Measurements from ENCODE around the gene NDUFAF8. TPM values are rescaled to one million over a fixed set of nuclear protein-coding genes. Genes with fewer than 3 reads are reported as not detected.

The NDUFAF8 gene
- total RNA-seq, 2 experiments from 2014 or later = 31.0 to 57.9 TPM

DNA sequence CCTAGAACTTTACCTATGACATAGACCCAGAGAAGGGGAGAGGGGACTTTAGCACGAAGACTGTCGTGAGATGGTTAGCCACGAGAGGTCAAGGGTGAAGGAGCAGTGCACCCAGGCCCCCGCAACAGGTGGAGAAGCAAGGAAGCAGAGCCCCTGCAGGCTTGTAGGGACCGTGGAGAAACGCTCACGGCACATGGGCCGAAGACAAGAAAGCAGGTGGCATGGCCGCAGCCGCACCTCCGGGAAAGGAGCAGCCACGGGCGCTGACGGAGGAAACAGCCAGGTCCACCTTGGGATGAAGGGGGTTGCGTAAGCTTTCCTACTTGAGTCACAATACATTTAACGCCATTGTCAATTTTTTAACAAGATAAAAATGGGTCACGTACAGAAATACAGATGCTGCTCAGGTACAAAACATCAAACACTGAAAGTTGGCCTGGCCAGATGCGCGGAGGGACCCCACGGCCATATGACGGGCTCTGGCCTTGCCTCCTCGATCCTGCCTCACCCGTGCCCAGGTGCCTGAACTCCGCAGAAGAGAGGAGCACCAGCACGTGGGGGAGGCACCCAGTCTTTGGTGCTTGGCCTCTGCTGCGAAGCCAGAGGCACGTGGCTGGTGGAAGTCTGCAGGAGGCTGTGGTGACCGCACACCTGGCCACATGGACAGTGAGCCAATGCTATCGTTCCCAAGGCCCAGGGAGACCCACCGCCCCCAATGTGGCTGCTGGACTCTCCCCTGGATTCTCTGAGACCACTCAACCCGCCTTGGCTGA, 34.8 kb downstream of the NDUFAF8 start:
- H3K27ac Mint-ChIP-seq = no peak overlapping the region

DNA sequence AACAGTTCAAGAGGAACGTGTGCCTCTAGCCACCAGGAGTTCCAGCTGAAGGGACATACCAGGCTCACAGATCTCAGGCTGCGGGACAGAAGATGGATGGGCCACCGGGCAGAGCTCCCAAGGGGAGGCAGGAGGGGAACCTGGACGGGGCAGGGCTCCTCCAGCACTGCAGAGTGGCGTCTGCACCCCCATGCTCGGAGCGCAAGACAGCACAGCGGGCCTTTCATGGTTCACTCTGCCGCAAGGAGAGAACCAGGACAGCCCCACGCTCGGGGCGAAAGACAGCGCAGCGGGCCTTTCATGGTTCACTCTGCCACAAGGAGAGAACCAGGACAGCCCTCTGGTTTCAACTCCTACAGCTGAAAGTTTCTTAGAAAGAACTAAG, 35.3 kb downstream of the NDUFAF8 start:
- DNase-seq (no peak), ATAC-seq (no peak)
- Mint-ChIP-seq H3K27ac (no peak overlapping the region), H3K4me1 (peaks cover 4% of the 10 kb centered on the region), H3K4me3 (no peak overlapping the region), H3K27me3 (no peaks in the 10 kb centered on the region), H3K9me3 (ENCODE audit: low read depth) (no peaks in the 10 kb centered on the region), H3K36me3 (ENCODE audit: low read depth) (peaks cover 39% of the 10 kb centered on the region)
- CTCF ChIA-PET = no interaction called here
- intact Hi-C loops (cut with DNase I, micrococcal nuclease) = no loop called here
- POLR2A ChIA-PET = no interaction called here

More for the DNA sequence above, 34.8 kb downstream of the NDUFAF8 start:
- no peak for ATAC-seq
- Mint-ChIP-seq H3K4me3 (no peak overlapping the region), H3K27me3 (no peaks in the 10 kb centered on the region), H3K4me1 (peaks cover 4% of the 10 kb centered on the region), H3K9me3 (ENCODE audit: low read depth) (no peaks in the 10 kb centered on the region), H3K36me3 (ENCODE audit: low read depth) (peaks cover 35% of the 10 kb centered on the region)
- ChIA-PET CTCF (no interaction called here), POLR2A (no interaction called here)
- no peak for DNase-seq
- intact Hi-C loops (cut with DNase I, micrococcal nuclease) = no loop called here

DNA sequence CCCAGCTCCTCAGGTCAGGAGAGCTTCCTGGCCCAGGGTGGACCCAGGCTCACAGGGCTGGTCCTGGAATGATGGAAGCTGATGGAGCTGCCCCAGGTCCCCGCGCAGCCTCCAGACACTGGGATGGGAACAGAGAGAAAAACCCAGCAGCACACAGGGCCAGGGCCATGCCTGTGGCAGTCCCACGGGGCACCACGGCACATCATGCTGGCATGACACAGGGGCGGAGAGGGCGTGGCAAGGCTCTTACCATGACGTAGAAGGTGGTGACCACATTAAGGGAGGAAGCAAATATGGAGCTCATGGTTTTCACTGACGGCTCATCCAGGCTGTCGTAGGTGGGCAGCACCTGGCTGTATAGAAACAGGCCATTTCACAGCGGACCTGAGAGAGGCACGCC, 37.7 kb downstream of the NDUFAF8 start:
- Mint-ChIP-seq H3K27ac (no peak overlapping the region), H3K9me3 (ENCODE audit: low read depth) (no peaks in the 10 kb centered on the region), H3K4me1 (peaks cover 4% of the 10 kb centered on the region), H3K4me3 (no peak overlapping the region), H3K27me3 (no peaks in the 10 kb centered on the region), H3K36me3 (ENCODE audit: low read depth) (peaks cover 35% of the 10 kb centered on the region)
- no peak for DNase-seq
- POLR2A ChIA-PET = no interaction called here
- intact Hi-C loops (cut with DNase I, micrococcal nuclease) = no loop called here
- ATAC-seq = no peak
- CTCF ChIA-PET = interaction anchor here (0.6 kb wide), 1 partner anchor 804 kb away, joined by 3 read pairs; no protein-coding TSS in a partner anchor

DNA sequence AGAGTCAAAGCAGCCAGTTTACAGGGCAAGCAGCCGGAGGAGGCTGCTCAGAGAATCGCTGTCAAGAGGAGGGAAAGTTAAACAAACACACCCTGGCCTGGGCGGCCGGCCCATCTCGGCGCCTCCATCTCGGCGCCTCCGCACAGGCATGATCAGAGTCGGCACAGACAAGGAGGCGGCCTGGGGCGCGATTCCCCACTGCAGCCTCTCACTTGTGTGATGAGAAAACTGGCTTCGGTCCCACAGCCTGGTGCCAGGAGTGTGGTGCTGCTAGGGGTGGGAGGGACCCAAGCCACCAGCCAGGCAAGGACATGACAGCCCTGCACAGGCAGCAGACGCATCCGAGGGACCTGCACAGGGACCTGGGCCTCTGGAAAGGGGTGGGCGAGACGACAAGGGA, 38.3 kb downstream of the NDUFAF8 start:
- POLR2A ChIA-PET = no interaction called here
- Mint-ChIP-seq H3K9me3 (ENCODE audit: low read depth) (no peaks in the 10 kb centered on the region), H3K4me1 (peaks cover 4% of the 10 kb centered on the region), H3K4me3 (no peak overlapping the region), H3K36me3 (ENCODE audit: low read depth) (peaks cover 35% of the 10 kb centered on the region), H3K27me3 (no peaks in the 10 kb centered on the region), H3K27ac (no peak overlapping the region)
- ATAC-seq = no peak
- CTCF ChIA-PET = no interaction called here
- intact Hi-C loops (cut with DNase I, micrococcal nuclease) = no loop called here
- no peak for DNase-seq

DNA sequence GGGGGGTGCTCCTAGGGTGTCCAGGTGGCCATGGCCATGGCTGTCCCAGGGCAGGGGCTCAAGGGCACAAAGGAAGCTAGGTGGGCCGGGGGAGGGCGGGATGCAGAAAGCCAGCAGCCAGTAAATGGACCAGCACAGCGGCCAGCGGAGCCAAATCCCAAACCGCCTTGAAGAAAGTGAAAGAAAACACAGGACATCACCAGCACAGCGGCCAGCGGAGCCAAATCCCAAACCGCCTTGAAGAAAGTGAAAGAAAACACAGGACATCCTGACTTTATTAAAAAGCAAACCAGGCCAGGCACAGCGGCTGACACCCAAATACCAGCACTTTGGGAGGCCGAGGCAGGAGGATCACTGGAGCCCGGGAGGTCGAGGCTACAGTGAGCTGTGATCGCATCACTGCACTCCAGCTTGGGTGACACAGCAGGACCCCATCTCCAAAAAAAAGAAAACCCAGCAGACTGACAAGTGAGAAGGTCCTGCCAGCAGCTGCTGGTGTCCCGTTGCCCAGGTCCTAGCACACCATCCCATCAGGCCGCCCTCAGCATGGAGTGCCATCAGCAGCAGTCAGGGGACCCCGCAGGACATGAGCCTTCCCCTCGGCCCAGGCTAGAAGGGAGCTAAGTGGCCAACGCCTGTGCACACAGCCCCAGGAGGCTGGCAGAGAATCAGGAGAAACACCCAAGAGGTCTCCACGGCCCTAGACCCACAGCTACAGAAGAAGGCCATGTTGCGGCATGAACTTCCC, 39.0 kb downstream of the NDUFAF8 start:
- Mint-ChIP-seq H3K4me1 (no peaks in the 10 kb centered on the region), H3K27me3 (no peaks in the 10 kb centered on the region), H3K9me3 (ENCODE audit: low read depth) (no peaks in the 10 kb centered on the region), H3K4me3 (no peak overlapping the region), H3K27ac (no peak overlapping the region), H3K36me3 (ENCODE audit: low read depth) (peaks cover 29% of the 10 kb centered on the region)
- intact Hi-C loops (cut with DNase I, micrococcal nuclease) = no loop called here
- ATAC-seq (no peak), DNase-seq (no peak)
- ChIA-PET POLR2A (no interaction called here), CTCF (no interaction called here)

DNA sequence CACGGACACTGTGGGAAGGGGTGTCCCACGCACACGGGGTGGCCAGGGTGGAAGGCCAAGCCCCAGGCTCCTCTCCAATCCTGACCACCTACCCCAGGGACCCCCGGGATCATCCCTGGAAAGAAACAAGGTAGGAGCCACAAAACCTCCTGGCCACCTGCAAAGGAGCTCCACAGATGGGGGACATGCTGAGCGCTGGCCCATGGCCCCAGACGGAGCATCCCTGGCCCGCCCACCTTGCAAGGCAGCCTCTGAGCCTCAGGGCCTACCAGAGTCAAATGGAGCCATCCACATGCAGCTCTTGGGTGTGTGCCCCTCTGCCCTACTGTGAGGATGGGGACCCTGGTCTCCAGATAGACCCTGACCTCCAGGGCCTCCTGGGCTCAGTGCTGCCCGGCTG, 39.7 kb downstream of the NDUFAF8 start:
- H3K36me3 Mint-ChIP-seq (ENCODE audit: low read depth) = peaks cover 26% of the 10 kb centered on the region
- H3K27me3 Mint-ChIP-seq = no peaks in the 10 kb centered on the region
- intact Hi-C loops (cut with DNase I, micrococcal nuclease) = no loop called here
- H3K4me3 Mint-ChIP-seq = no peak overlapping the region
- H3K9me3 Mint-ChIP-seq (ENCODE audit: low read depth) = no peaks in the 10 kb centered on the region
- no peaks in the 10 kb centered on the region for H3K4me1 Mint-ChIP-seq
- ATAC-seq (no peak), DNase-seq (no peak)
- H3K27ac Mint-ChIP-seq = no peak overlapping the region
- ChIA-PET POLR2A (no interaction called here), CTCF (interaction anchor here (0.7 to 1.2 kb wide), 2 partner anchors 12 to 13 kb away, joined by 3 read pairs; no protein-coding TSS in a partner anchor)

DNA sequence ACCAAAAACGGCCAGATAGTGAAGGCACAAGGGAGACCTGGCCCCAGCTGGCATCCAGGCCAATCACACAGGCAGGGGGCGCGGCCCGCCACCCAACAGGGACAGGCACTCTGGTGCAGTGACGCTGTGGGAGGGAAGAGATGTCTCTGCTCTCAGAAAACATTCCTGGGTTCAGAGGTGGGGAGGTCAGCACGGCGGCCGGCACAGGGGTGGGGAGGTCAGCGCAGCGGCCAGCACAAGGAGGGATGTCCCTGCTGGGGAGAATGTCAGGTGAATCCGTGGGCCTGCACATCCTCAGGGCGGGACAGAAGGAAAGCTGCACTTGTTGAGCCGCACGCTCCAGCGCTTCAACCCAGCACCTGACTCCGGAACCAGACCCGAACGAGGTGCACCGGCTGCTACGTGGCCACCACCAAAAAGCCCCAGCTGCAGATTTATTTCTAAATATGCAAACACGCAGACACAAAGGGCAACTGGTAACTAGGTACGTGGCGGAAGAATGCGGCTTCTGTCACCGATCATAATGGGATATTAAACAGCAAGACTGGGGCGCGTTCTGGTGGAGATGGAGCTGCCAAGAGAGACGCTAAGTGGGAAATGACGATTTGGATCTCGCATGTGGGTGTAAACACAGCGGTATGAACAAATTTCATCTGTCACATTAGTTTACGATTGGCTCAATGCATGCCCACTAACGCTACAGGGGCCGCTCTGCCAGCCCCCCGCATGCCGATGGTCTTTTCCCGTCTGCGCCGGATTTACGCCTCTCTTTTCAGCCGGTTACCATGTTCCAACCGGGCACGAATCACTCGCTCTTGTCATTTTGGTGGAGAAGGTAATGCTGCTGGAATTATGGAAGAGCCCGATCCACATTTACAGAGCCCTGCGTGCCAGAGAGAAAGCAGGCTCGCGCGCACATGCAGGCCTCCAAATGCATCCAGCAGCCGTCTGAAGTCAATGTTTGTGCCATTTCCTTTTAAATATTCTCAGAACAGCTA, 40.5 kb downstream of the NDUFAF8 start:
- no peak overlapping the region for H3K27ac Mint-ChIP-seq
- no peak overlapping the region for H3K4me3 Mint-ChIP-seq
- no peak for ATAC-seq
- peaks cover 3% of the 10 kb centered on the region for H3K4me1 Mint-ChIP-seq
- H3K9me3 Mint-ChIP-seq (ENCODE audit: low read depth) = no peaks in the 10 kb centered on the region
- ChIA-PET CTCF (interaction anchor here (0.7 to 1.2 kb wide), 2 partner anchors 11 to 12 kb away, joined by 3 read pairs; no protein-coding TSS in a partner anchor), POLR2A (no interaction called here)
- H3K36me3 Mint-ChIP-seq (ENCODE audit: low read depth) = peaks cover 29% of the 10 kb centered on the region
- DNase-seq = no peak
- intact Hi-C loops (cut with DNase I, micrococcal nuclease) = no loop called here
- H3K27me3 Mint-ChIP-seq = no peaks in the 10 kb centered on the region

DNA sequence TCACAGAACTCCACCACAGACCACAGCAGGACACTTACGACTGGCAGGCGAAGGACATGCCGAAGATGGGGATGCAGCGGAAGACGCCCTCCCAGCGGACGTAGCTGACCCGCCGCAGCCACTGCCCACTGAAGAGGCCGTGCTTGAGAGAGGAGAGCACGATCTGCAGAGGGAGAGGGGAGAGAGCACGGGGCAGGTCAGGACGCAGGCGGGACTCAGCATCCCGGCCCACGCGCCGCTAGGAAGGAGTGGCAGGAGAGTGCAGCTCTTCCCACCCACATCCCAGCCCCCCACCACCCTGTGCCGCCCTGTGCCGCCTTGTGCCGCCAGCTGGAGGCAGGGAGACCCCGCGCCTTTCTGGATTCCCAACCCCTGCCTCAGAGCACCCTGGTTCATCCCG, 41.5 kb downstream of the NDUFAF8 start:
- no peak for ATAC-seq
- Mint-ChIP-seq H3K4me1 (peaks cover 10% of the 10 kb centered on the region), H3K36me3 (ENCODE audit: low read depth) (peaks cover 28% of the 10 kb centered on the region), H3K27ac (no peak overlapping the region), H3K27me3 (no peaks in the 10 kb centered on the region), H3K4me3 (no peak overlapping the region), H3K9me3 (ENCODE audit: low read depth) (no peaks in the 10 kb centered on the region)
- intact Hi-C loops (cut with DNase I, micrococcal nuclease) = no loop called here
- no peak for DNase-seq
- ChIA-PET POLR2A (no interaction called here), CTCF (no interaction called here)

DNA sequence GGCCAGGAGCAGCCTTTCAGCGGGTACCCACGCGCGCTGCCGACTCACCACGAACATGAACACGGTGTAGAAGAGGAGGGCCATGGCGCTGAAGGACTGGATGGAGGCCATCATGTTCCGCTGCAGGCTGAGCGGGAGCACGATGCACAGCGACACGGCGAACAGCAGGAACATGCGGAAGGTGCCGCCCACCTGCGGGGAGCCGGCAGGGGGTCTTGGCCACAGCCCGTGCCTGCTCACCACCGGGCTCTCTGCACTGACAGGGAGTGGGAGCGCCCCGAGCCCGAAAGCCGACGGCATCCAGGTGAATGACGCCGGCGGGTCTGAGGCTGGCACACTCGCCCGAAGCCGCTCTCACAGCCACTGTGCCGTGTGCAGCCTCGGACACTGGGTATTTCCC, 43.0 kb downstream of the NDUFAF8 start:
- ChIA-PET CTCF (no interaction called here), POLR2A (no interaction called here)
- no peak for ATAC-seq
- DNase-seq = no peak
- Mint-ChIP-seq H3K27ac (no peak overlapping the region), H3K9me3 (ENCODE audit: low read depth) (no peaks in the 10 kb centered on the region), H3K4me1 (peaks cover 24% of the 10 kb centered on the region), H3K36me3 (ENCODE audit: low read depth) (peaks cover 17% of the 10 kb centered on the region), H3K4me3 (no peak overlapping the region), H3K27me3 (no peaks in the 10 kb centered on the region)
- intact Hi-C loops (cut with DNase I, micrococcal nuclease) = no loop called here

DNA sequence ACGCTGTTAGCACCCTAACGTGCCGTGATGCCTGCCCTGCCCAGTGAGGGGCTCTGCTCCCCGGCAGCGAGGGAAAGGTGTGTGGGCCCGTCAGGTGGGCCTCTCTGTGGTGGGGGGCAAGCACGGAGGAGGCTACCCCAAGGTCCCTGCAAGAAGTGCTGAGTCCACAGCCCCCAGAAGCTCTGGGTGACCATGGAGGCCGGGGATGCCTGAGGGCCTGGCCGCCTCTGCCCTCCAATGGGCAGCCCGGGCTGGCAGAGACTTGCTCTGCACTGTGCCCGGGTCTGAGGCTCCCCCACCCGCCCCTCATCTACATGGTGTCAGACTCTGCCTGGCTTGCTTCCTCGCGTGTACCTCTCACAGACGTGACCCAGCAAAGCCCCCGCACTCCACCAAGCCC, 43.8 kb downstream of the NDUFAF8 start:
- H3K9me3 Mint-ChIP-seq (ENCODE audit: low read depth) = no peaks in the 10 kb centered on the region

DNA sequence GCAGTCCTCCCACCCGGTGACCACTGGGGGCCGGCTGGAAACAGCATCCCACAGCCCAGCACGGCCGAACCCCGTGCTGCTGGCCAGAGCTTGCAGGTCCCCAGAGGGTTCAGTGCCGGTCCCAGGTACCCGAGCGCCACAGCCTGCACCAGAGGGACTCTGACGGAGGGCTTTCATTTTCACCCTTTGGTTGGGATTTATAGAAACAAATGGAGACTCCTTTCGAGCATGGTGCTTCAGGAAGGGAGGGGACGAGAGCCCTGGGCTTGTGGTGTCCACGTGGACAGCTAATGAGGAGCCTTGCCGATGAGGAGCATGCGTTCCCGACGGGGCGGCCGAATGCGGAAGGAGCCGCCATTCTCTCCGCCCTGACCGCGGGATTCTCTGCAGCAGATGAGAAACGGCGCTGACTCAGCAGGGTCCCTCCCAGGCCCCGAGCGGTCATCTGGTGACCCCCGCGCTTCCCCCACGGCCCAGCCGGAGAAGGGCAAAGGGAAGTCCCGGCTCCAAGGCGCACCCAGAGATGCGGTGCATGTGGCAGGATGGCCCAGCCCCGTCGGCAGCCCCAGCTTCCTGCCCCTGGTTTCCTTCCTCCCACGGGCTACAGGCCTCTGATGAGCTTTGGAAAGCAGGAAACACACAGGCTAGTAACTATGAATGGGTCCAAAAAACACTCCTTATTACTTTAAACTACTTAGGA, 46.2 kb downstream of the NDUFAF8 start:
- CTCF ChIA-PET = interaction anchor here (0.7 kb wide), 1 partner anchor 153 kb away, joined by 3 read pairs; no protein-coding TSS in a partner anchor
- ATAC-seq (peak; percentile 91), DNase-seq (peak; percentile 78)
- Mint-ChIP-seq H3K4me3 (peak overlapping the region; percentile 79), H3K36me3 (ENCODE audit: low read depth) (peaks cover 23% of the 10 kb centered on the region), H3K9me3 (ENCODE audit: low read depth) (no peaks in the 10 kb centered on the region), H3K27ac (peak overlapping the region; percentile 95), H3K4me1 (peaks cover 34% of the 10 kb centered on the region), H3K27me3 (no peaks in the 10 kb centered on the region)
- POLR2A ChIA-PET = interaction anchor here (1.0 kb wide), 1 partner anchor 226 kb away, joined by 3 read pairs; no protein-coding TSS in a partner anchor
- intact Hi-C loops (cut with DNase I, micrococcal nuclease) = loop anchor here in 1 of 2 experiments (1.0 to 2.0 kb wide), 3 partner anchors 10 to 199 kb away; partner anchors contain the start of genes CEP131 and SLC38A10

More for the DNA sequence above, 43.8 kb downstream of the NDUFAF8 start:
- ChIA-PET CTCF (no interaction called here), POLR2A (no interaction called here)
- ATAC-seq (no peak), DNase-seq (no peak)
- Mint-ChIP-seq H3K27me3 (no peaks in the 10 kb centered on the region), H3K27ac (no peak overlapping the region), H3K36me3 (ENCODE audit: low read depth) (peaks cover 23% of the 10 kb centered on the region), H3K4me3 (no peak overlapping the region), H3K4me1 (peaks cover 28% of the 10 kb centered on the region)
- intact Hi-C loops (cut with DNase I, micrococcal nuclease) = no loop called here
